GM19035 (cell line): ENCODE measurements around the gene NR2C2AP.

Experiments used
- ATAC-seq: cut with Tn5 transposase; IDR thresholded peaks from one replicate; pipeline ENCODE4 v1.9.1; 2021; ENCODE audit not compliant: unreplicated experiment

Gene NR2C2AP

GRCh38 chr19:19215792-19216191 lies 12.6 kb upstream of the NR2C2AP start:
- ATAC-seq = no peak

DNA sequence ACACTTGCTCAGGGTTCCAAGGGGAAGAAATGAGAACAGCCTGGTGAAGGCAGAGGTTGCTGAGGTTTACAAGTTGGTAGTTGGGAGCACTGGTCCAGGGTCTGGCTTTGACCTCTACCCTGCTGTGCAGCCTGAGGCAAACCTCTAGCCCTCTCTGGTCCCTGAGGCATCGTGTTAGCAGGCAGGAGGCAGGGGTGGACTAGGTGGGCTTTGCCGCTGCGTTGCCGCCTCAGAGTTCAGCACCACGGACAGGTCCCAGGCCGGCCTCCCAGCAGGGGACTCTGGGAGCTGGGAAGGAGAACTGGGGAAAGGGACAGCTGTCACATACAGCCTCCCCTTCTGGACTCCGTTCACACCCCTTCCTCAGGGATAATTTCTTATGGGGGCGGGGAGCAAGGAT lies 11.7 kb upstream of the NR2C2AP start:
- no peak for ATAC-seq

DNA sequence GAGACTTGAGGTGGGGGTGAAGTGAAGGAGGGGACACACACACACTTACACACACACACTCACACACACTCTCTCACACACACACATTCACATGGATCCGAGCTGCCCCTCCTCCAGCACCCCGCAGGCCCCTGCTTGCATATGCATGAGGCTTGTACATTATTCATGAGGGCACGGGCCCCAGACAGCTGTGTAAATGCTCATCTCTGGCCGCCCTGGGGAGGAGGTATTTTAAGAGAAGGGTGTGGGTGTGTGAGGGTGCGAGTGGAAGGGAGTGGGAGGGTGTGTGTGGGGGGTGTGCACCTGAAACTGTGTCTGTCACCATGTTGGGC lies 10.9 kb upstream of the NR2C2AP start:
- no peak for ATAC-seq

DNA sequence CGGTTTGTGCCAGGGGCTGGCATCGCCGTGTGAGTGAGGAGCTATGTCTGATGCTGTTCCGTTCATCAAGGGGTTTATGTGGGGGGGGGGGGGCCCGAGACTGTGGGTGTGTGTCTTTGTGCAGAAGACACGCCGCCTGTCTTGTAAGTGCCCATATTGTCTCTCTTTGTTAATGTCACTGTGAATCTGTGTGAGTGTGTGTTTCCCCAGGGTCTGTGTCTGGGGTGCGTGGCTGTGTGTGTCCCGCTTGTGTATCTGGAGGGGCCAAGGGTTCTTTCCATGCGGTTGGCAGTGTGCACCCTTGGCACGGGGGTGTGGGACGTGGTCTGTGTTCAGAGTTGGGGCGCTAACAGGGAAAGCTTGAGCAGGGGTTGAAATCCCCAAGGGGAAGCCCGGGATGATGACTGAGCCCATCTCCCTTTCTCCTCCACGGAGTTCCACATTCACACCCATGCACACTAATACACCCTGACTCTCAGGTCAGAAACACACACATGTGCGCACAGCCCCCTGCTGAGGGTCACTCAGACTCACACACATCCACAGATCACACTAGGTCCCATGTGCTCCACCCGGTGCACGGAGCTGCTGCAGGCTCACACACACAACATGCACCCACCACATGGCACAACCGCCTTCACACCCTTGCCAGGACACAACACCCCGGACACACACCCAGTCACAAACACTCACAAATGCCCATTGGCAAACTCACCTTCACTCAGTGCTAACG lies 10.4 kb upstream of the NR2C2AP start:
- ATAC-seq = no peak

GRCh38 chr19:19212916-19213315 lies 9.7 kb upstream of the NR2C2AP start:
- ATAC-seq = no peak

GRCh38 chr19:19211499-19212420 lies 8.5 kb upstream of the NR2C2AP start, which contains the start of gene NCAN:
Gene NCAN, plus strand, starts transcription at chr19:19211958. Its CDS starts 4,996 bp downstream, at chr19:19216954.
- no peak for ATAC-seq

GRCh38 chr19:19209372-19209771 lies 6.2 kb upstream of the NR2C2AP start:
- ATAC-seq = no peak

GRCh38 chr19:19207637-19208572 lies 4.7 kb upstream of the NR2C2AP start:
- ATAC-seq = no peak

- no peak for ATAC-seq
These were observed 3.7 kb upstream of the NR2C2AP start for GRCh38 chr19:19206938-19207337.

GRCh38 chr19:19205416-19206410 lies 2.5 kb upstream of the NR2C2AP start:
- ATAC-seq = no peak

DNA sequence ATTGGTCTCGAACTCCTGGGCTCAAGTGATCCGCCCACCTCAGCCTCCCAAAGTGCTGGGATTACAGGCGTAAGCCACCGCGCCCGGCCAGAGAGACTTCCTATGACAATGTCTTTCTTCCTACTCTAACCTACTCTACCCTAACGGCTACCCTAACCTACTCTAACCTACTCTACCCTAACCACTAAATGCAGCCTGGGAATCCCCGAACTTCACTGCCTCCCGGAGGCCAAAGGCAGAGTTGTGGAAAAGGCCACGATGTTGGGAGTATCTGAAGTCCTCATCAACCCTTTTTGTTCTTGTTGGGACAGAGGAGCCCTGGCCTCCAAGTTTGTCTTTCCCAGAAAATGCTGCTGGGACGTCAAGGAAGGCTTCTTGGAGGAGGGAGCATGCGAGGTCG lies 967 bp upstream of the NR2C2AP start:
- no peak for ATAC-seq

DNA sequence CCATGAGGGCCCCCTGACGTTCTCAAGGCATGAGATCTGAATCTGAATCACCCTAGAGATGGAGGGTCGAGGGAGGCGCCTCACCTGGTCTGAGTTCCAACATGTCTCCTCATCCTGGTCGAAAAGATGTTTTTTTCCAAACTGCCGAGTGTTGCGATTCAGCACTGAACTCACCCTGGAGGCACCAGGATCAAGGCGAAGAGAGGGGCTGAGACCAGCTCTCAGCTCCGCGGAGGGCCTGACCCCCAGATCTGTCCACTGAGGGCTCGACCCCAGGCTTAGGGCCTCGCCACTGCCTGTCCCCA lies 555 bp downstream of the NR2C2AP start:
- ATAC-seq = peak; percentile 22

DNA sequence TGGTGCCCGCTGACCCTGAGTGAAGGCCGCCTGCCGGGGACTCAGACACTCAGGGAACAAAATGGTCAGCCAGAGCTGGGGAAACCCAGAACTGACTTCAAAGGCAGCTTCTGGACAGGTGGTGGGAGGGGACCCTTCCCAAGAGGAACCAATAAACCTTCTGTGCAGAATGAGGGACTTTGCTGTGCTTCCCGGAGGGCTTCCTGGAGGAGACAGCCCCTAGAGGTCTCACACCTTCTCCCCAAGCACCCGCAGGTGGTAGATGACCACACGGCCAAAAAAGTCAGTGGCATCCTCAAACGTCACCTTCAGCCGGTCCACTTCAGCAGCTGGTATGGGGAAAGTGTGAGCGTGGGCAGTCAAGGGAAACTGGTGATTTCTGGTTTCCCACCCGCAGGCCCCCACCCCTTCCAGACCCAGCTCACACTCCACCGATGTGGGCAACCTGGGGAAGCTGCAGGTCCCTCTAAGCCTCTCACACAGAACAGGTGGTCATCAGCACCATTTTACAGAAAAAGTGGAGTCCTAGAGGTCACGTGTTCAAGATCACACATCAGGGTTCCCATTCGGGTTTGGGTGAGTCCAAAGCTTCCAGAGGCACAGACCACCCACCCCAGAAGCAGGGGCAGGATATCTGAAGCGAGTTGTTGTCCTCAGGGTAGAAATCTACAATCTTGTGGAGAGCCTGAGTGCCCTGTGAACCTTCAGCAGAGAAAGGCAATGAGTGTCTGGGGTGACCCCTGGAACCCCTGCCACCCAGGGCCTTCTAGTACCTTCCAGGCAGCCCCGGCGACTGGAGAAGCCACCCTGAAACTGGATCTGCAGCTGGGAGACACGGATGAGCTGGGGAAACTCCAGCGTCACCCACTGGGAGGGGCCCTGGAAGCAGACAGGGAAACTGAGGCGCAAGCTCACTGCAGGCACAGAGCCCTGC lies 1.2 kb downstream of the NR2C2AP start:
- ATAC-seq = no peak

DNA sequence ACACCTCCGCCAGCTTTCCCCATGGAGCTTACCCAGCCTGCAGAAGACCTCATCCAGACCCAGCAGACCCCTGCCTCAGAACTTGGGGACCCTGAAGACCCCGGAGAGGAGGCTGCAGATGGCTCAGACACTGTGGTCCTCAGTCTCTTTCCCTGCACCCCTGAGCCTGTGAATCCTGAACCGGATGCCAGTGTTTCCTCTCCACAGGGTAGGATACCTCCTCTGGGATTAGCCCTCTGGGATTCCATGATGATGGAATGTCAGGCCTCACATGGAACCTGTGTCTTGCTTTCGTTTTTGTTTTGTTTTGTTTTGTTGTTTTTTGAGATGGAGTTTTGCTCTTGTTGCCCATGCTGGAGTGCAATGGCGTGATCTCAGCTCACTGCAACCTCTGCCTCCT lies 9.3 kb downstream of the NR2C2AP start:
- no peak for ATAC-seq

DNA sequence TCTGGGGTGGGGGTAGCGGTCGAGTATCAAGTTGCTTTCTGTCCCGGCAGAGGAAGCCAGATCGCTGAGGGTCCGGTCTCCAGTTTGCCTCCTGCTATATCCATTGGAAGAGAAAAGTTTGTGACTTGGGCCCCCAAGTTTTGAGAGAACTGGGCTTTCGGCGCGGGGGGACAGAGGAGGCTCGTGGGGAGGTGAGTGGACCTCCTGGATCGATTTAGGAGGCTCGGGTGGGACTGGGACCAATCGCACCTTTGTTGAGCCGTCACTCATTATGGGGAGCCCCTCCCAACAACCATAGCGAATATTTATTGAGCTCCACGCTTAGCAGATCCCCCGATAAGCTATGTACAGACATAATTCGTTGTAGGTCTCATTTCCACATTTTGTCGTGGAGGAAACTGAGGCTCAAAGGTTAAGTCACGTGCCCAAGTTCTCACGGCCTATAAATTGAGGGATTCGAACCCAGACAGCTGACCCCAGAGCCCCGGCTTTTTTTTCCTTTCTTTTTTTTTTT lies 10.2 kb downstream of the NR2C2AP start:
- no peak for ATAC-seq

GRCh38 chr19:19192078-19192882 lies 10.9 kb downstream of the NR2C2AP start, which contains the start of the genes BORCS8 and RFXANK:
Gene BORCS8, minus strand, starts transcription at chr19:19192152. Its CDS starts 35 bp downstream, at chr19:19192117.
Gene RFXANK, plus strand, starts transcription at chr19:19192258. Its CDS starts 1,689 bp downstream, at chr19:19193947.
- ATAC-seq = peak; percentile 77

DNA sequence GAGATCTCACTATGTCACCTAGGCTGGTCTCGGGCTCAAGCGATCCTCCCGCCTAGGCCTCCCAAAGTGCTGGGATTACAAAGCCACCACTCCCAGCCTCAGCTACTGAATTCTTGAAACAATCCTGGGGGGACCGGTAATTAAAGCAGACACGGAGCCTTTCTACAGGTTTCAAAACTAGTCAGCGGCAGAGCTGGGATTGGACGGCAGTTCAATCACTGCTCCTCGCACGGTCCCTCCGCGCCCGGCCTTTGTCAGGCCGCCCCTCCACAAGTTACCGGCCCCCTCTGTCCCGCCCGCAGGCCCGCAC lies 11.5 kb downstream of the NR2C2AP start:
- peak; percentile 1 for ATAC-seq

GRCh38 chr19:19186742-19187141 lies 16.5 kb downstream of the NR2C2AP start:
- no peak for ATAC-seq
